H1 (cell line): ENCODE data around the gene IGF1. TPM values are rescaled to one million over a fixed set of nuclear protein-coding genes. Genes with fewer than 3 reads are reported as not detected.

ENCODE experiments used
- CTCF ChIA-PET: fragments of 300-600 bp; sonication (Branson Sonifier 250); formaldehyde crosslinking; loops from one replicate; lab custom pipeline; 2021; ENCODE audit not compliant: partially characterized antibody; lab: Charles Lee
- POLR2A ChIA-PET: fragments of 300-600 bp; sonication (Branson Sonifier 250); formaldehyde crosslinking; loops from one replicate; lab custom pipeline; 2021; ENCODE audit warnings: inconsistent platforms; ENCODE audit not compliant: partially characterized antibody; lab: Charles Lee
- DNase-seq, 2 experiments: peaks; one replicate each; pipeline versions ENCODE4 v3.0.0 to v3.0.0-alpha.2; 2010 to 2022; ENCODE audit warnings: low spot score in 2 of 2, low read depth in 1 of 2, mixed read lengths in 1 of 2
- FAIRE-seq: peaks from 2 replicates; lab custom pipeline; 2011; peaks lifted over from hg19 to GRCh38; lab: Jason Lieb, UNC
- H2AFZ ChIP-seq: 2 replicates; pipeline ENCODE4 v1.8.1; 2012; ENCODE audit warnings: low read length, inconsistent platforms
- H2AK5ac ChIP-seq: 2 replicates; pipeline ENCODE4 v1.6.1; 2013; ENCODE audit warnings: low read depth, low read length
- H2BK120ac ChIP-seq: replicated peaks from 2 replicates; pipeline ENCODE3; 2013; ENCODE audit warnings: low read depth, low read length, inconsistent platforms
- H2BK12ac ChIP-seq: 2 replicates; pipeline ENCODE4 v1.6.1; 2013; ENCODE audit warnings: low read depth, low read length
- H2BK15ac ChIP-seq: 2 replicates; pipeline ENCODE4 v1.6.1; 2013; ENCODE audit warnings: low read length
- H2BK20ac ChIP-seq: 2 replicates; pipeline ENCODE4 v1.6.1; 2013; ENCODE audit warnings: low read length
- H2BK5ac ChIP-seq: 2 replicates; pipeline ENCODE4 v1.6.1; 2013; ENCODE audit warnings: low read depth, low read length
- H3K14ac ChIP-seq: 2 replicates; pipeline ENCODE4 v1.6.1; 2013; ENCODE audit warnings: inconsistent platforms; ENCODE audit not compliant: insufficient read length
- H3K18ac ChIP-seq: 2 replicates; pipeline ENCODE4 v1.6.1; 2013; ENCODE audit warnings: low read length; ENCODE audit errors: extremely low read depth
- H3K23ac ChIP-seq: 2 replicates; pipeline ENCODE4 v1.6.1; 2013; ENCODE audit warnings: inconsistent platforms; ENCODE audit not compliant: insufficient read length
- H3K23me2 ChIP-seq: 2 replicates; pipeline ENCODE4 v1.6.1; 2013; ENCODE audit warnings: low read depth, low read length
- H3K27ac ChIP-seq: 2 replicates; pipeline ENCODE4 v1.6.1; 2011; ENCODE audit warnings: low read depth, low read length, inconsistent platforms
- H3K27me3 ChIP-seq, 4 experiments: replicated peaks in 1 of 4; 1 replicate in 1 of 4; 2 replicates in 3 of 4; pipeline versions ENCODE4 v1.6.1 to v1.8.1; 2011 to 2013; ENCODE audit warnings: low read length in 3 of 4, mild to moderate bottlenecking in 3 of 4, inconsistent platforms in 2 of 4, mixed read lengths in 2 of 4, moderate library complexity in 1 of 4; ENCODE audit not compliant: control insufficient read depth in 3 of 4, insufficient read depth in 3 of 4; ENCODE audit errors: extremely low read depth in 1 of 4
- H3K36me3 ChIP-seq, 4 experiments: 2 replicates each; pipeline versions ENCODE4 v1.6.1 to v1.8.1; 2011 to 2013; ENCODE audit warnings: mild to moderate bottlenecking in 4 of 4, low read length in 3 of 4, moderate library complexity in 2 of 4, control low read depth in 1 of 4, inconsistent platforms in 1 of 4; ENCODE audit not compliant: insufficient read depth in 4 of 4, control insufficient read depth in 2 of 4
- H3K4ac ChIP-seq: replicated peaks from 2 replicates; pipeline ENCODE3; 2013; ENCODE audit warnings: low read length, low read depth, mixed read lengths, inconsistent platforms; ENCODE audit not compliant: insufficient read length
- H3K4me1 ChIP-seq, 4 experiments: replicated peaks in 1 of 4; 1 replicate in 1 of 4; 2 replicates in 3 of 4; pipeline versions ENCODE4 v1.6.1 to v1.8.1; 2011 to 2013; ENCODE audit warnings: low read length in 3 of 4, inconsistent platforms in 2 of 4, mixed read lengths in 1 of 4; ENCODE audit not compliant: insufficient read depth in 4 of 4, control insufficient read depth in 3 of 4
- H3K4me2 ChIP-seq, 2 experiments: 2 replicates each; pipeline versions ENCODE4 v1.6.1 to v1.8.1; 2011 to 2013; ENCODE audit warnings: low read depth in 2 of 2, low read length in 2 of 2, control low read depth in 1 of 2, inconsistent platforms in 1 of 2, mild to moderate bottlenecking in 1 of 2; ENCODE audit not compliant: insufficient read depth in 1 of 2
- H3K4me3 ChIP-seq, 4 experiments: fragments of 200-600, 300-600 bp in 1 of 4; sonication (generic), shearing (Covaris generic), sonication (Bioruptor Twin) in 1 of 4; 2 replicates each; pipeline versions ENCODE4 v1.5.1 to v1.8.1; 2011 to 2016; ENCODE audit warnings: low read length in 4 of 4, low read depth in 3 of 4, control low read depth in 2 of 4, inconsistent platforms in 2 of 4, mild to moderate bottlenecking in 2 of 4, mixed read lengths in 1 of 4, moderate library complexity in 1 of 4; ENCODE audit not compliant: insufficient read depth in 2 of 4; ENCODE audit errors: extremely low read depth in 1 of 4
- H3K56ac ChIP-seq: replicated peaks from 2 replicates; pipeline ENCODE3; 2013; ENCODE audit warnings: low read depth, mild to moderate bottlenecking, mixed read lengths, low read length, inconsistent platforms; ENCODE audit not compliant: insufficient read length
- H3K79me1 ChIP-seq: 2 replicates; pipeline ENCODE4 v1.6.1; 2013; ENCODE audit warnings: low read depth, low read length, control low read depth
- H3K79me2 ChIP-seq, 2 experiments: 2 replicates each; pipeline versions ENCODE4 v1.6.1 to v1.8.1; 2012 to 2013; ENCODE audit warnings: low read length in 2 of 2, mild to moderate bottlenecking in 2 of 2, inconsistent platforms in 1 of 2; ENCODE audit not compliant: insufficient read depth in 2 of 2, control insufficient read depth in 1 of 2
- H3K9ac ChIP-seq, 4 experiments: replicated peaks in 1 of 4; 1 replicate in 1 of 4; 2 replicates in 3 of 4; pipeline versions ENCODE4 v1.6.1 to v1.8.1; 2011 to 2013; ENCODE audit warnings: low read depth in 3 of 4, low read length in 3 of 4, control low read depth in 2 of 4, mild to moderate bottlenecking in 2 of 4, moderate library complexity in 2 of 4, inconsistent platforms in 1 of 4; ENCODE audit errors: extremely low read depth in 1 of 4
- H3K9me3 ChIP-seq, 2 experiments: 2 replicates each; pipeline versions ENCODE4 v1.6.1 to v1.8.1; 2012 to 2013; ENCODE audit warnings: mild to moderate bottlenecking in 2 of 2, moderate library complexity in 2 of 2, control low read depth in 1 of 2, inconsistent platforms in 1 of 2, low read depth in 1 of 2, low read length in 1 of 2, mixed read lengths in 1 of 2; ENCODE audit not compliant: insufficient read depth in 2 of 2
- H4K20me1 ChIP-seq, 2 experiments: replicated peaks in 1 of 2; 2 replicates each; pipeline versions ENCODE3 to v1.8.1; 2011 to 2013; ENCODE audit warnings: inconsistent platforms in 2 of 2, low read length in 2 of 2, mild to moderate bottlenecking in 1 of 2; ENCODE audit not compliant: insufficient read depth in 2 of 2, control insufficient read depth in 1 of 2
- H4K5ac ChIP-seq: 2 replicates; pipeline ENCODE4 v1.6.1; 2013; ENCODE audit warnings: low read length, low read depth, mixed read lengths, inconsistent platforms; ENCODE audit not compliant: insufficient read length
- H4K8ac ChIP-seq: 2 replicates; pipeline ENCODE4 v1.8.0; 2013; ENCODE audit warnings: mild to moderate bottlenecking, moderate library complexity, low read length, inconsistent platforms; ENCODE audit not compliant: insufficient read depth; ENCODE audit errors: extremely low read depth
- H4K91ac ChIP-seq: replicated peaks from 2 replicates; pipeline ENCODE3; 2013; ENCODE audit warnings: low read length, mixed read lengths, inconsistent platforms; ENCODE audit not compliant: insufficient read length
- CHD1 ChIP-seq: IDR thresholded peaks from 2 replicates; pipeline ENCODE4 v1.6.1; 2012; ENCODE audit warnings: low read depth, low read length, improper control_type of control experiment
- FOSL1 ChIP-seq: IDR thresholded peaks from 2 replicates; pipeline ENCODE4 v1.6.1; 2011; ENCODE audit warnings: mild to moderate bottlenecking, low read depth, low read length, moderate library complexity; ENCODE audit not compliant: insufficient read depth
- GTF2F1 ChIP-seq: IDR thresholded peaks from 2 replicates; pipeline ENCODE4 v1.6.1; 2012; ENCODE audit warnings: low read depth, low read length, improper control_type of control experiment, borderline replicate concordance
- KDM4A ChIP-seq: IDR thresholded peaks from one replicate; pipeline ENCODE4 v1.7.1; 2012; ENCODE audit warnings: low read depth, mild to moderate bottlenecking, moderate library complexity, low read length, inconsistent platforms; ENCODE audit not compliant: severe bottlenecking
- POLR2A ChIP-seq, 2 experiments: IDR thresholded peaks; 1 replicate in 1 of 2; 2 replicates in 1 of 2; pipeline ENCODE4 v1.6.1; 2011; ENCODE audit warnings: low read depth in 2 of 2, low read length in 2 of 2, mild to moderate bottlenecking in 2 of 2; ENCODE audit errors: control extremely low read depth in 1 of 2
- POU5F1 ChIP-seq: IDR thresholded peaks from 2 replicates; pipeline ENCODE4 v1.6.1; 2011; ENCODE audit warnings: low read depth, mild to moderate bottlenecking, low read length, moderate library complexity
- TBP ChIP-seq: IDR thresholded peaks from 2 replicates; pipeline ENCODE4 v1.6.1; 2011; ENCODE audit warnings: low read depth, low read length, improper control_type of control experiment
- TEAD4 ChIP-seq: IDR thresholded peaks from 2 replicates; pipeline ENCODE4 v1.6.1; 2012; ENCODE audit warnings: low read depth, low read length, inconsistent platforms, mixed read lengths
- polyA plus RNA-seq, 7 experiments: library from polyadenylated mRNA; depleted of rRNA in 3 of 7; stranded (reverse) in 5 of 7; unstranded in 2 of 7; fragments of >200 nt in 5 of 7; fragments of 200-250 nt in 2 of 7; gene quantifications; 1 replicate in 5 of 7; 2 replicates in 1 of 7; 4 replicates in 1 of 7; pipeline versions ENCODE4 v1.2.1 to v1.2.3, GENCODE V29; 2011 to 2013; ENCODE audit warnings: missing spikeins in 2 of 7, mixed read lengths in 2 of 7
- total RNA-seq: library from RNA; stranded (reverse); fragmentation: NEBNext Ultra II Directional; extraction: Animal tissue kit (Norgen Biotek cat#: 25700); gene quantifications from 2 replicates; pipeline ENCODE4 v1.2.1, GENCODE V29; 2021
- TF ChIP-seq, protein P1 (sequence below): IDR thresholded peaks from 2 replicates; pipeline ENCODE4 v1.6.1; 2012; ENCODE audit warnings: low read length, inconsistent platforms

Gene IGF1
- total and polyA plus RNA-seq, 2 of the 8 experiments (the other 6 are each of a cell fraction or from before 2014, with no cell fraction given): not detected

GRCh38 chr12:102528111-102528510 is 47.7 kb upstream of the IGF1 start:
- H3K9me3 ChIP-seq: no peaks in the 10 kb centered on the region
- H3K23ac ChIP-seq: no peak overlapping the region
- H3K14ac ChIP-seq: no peak overlapping the region
- no peaks in the 10 kb centered on the region for H3K79me1 ChIP-seq
- no peak overlapping the region for H3K9ac ChIP-seq
- H2AFZ ChIP-seq: no peak overlapping the region
- no peak overlapping the region for H3K27ac ChIP-seq
- no peak overlapping the region for H3K4me2 ChIP-seq
- H2BK12ac ChIP-seq: no peak overlapping the region
- H3K4ac ChIP-seq: no peak overlapping the region
- H3K4me1 ChIP-seq: no peaks in the 10 kb centered on the region
- no peak overlapping the region for H2BK15ac ChIP-seq
- FAIRE-seq (no peak), DNase-seq (no peak)
- H3K27me3 ChIP-seq: no peaks in the 10 kb centered on the region
- no peaks in the 10 kb centered on the region for H3K36me3 ChIP-seq
- H4K91ac ChIP-seq: no peak overlapping the region
- H3K79me2 ChIP-seq: no peaks in the 10 kb centered on the region
- ChIA-PET CTCF (no interaction called here), POLR2A (no interaction called here)
- TF ChIP-seq TBP (no peak), POU5F1 (no peak), FOSL1 (no peak), TEAD4 (no peak), GTF2F1 (no peak), KDM4A (no peak), POLR2A (IDR thresholded peaks at IDR 0.05; ENCODE audit: control extremely low read depth in 1 of 2, low read depth in 2 of 2, low read length in 2 of 2) (no peak), CHD1 (no peak)
- TF ChIP-seq, protein P1, sequence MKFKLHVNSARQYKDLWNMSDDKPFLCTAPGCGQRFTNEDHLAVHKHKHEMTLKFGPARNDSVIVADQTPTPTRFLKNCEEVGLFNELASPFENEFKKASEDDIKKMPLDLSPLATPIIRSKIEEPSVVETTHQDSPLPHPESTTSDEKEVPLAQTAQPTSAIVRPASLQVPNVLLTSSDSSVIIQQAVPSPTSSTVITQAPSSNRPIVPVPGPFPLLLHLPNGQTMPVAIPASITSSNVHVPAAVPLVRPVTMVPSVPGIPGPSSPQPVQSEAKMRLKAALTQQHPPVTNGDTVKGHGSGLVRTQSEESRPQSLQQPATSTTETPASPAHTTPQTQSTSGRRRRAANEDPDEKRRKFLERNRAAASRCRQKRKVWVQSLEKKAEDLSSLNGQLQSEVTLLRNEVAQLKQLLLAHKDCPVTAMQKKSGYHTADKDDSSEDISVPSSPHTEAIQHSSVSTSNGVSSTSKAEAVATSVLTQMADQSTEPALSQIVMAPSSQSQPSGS: no peak
- no peak overlapping the region for H3K4me3 ChIP-seq
- no peak overlapping the region for H3K18ac ChIP-seq
- H4K5ac ChIP-seq: no peak overlapping the region
- no peaks in the 10 kb centered on the region for H4K20me1 ChIP-seq
- no peak overlapping the region for H4K8ac ChIP-seq
- H2BK20ac ChIP-seq: no peak overlapping the region
- H3K23me2 ChIP-seq: no peaks in the 10 kb centered on the region; the same call in 1 of the 2 replicates
- H3K56ac ChIP-seq: no peak overlapping the region
- no peak overlapping the region for H2AK5ac ChIP-seq
- no peak overlapping the region for H2BK5ac ChIP-seq
- H2BK120ac ChIP-seq: no peak overlapping the region
